Astrocyte (in vitro differentiated cells and primary cell): Measurements from ENCODE around the gene GPC5. TPM values are rescaled to one million over a fixed set of nuclear protein-coding genes. Genes with fewer than 3 reads are reported as not detected.

Experiments used
- DNase-seq: peaks from one replicate; pipeline ENCODE4 v3.0.0-alpha.2; 2010; ENCODE audit warnings: low read depth
- FAIRE-seq: peaks from 2 replicates; lab custom pipeline; 2011; peaks lifted over from hg19 to GRCh38; lab: Jason Lieb, UNC
- H2AFZ ChIP-seq: 2 replicates; pipeline ENCODE4 v1.6.0; 2012; ENCODE audit warnings: low read depth, low read length, inconsistent platforms
- H3K27ac ChIP-seq: 2 replicates; pipeline ENCODE4 v1.5.1; 2011; ENCODE audit warnings: low read depth, low read length, inconsistent platforms
- H3K27me3 ChIP-seq: 2 replicates; pipeline ENCODE4 v1.6.0; 2011; ENCODE audit warnings: low read length, inconsistent platforms; ENCODE audit not compliant: insufficient read depth
- H3K36me3 ChIP-seq: 2 replicates; pipeline ENCODE4 v1.5.1; 2011; ENCODE audit warnings: low read length, inconsistent platforms; ENCODE audit not compliant: insufficient read depth
- H3K4me1 ChIP-seq: 2 replicates; pipeline ENCODE4 v1.5.1; 2011; ENCODE audit warnings: low read length, inconsistent platforms; ENCODE audit not compliant: insufficient read depth
- H3K4me2 ChIP-seq: 2 replicates; pipeline ENCODE4 v1.6.0; 2012; ENCODE audit warnings: low read length, inconsistent platforms
- H3K4me3 ChIP-seq: 2 replicates; pipeline ENCODE4 v1.5.1; 2011; ENCODE audit warnings: low read depth, mild to moderate bottlenecking, low read length, inconsistent platforms; ENCODE audit not compliant: insufficient read depth
- H3K79me2 ChIP-seq: 2 replicates; pipeline ENCODE4 v1.6.0; 2012; ENCODE audit warnings: mild to moderate bottlenecking, low read length, inconsistent platforms; ENCODE audit not compliant: insufficient read depth
- H3K9ac ChIP-seq: 2 replicates; pipeline ENCODE4 v1.6.0; 2012; ENCODE audit warnings: mild to moderate bottlenecking, low read length, inconsistent platforms
- H3K9me3 ChIP-seq: 2 replicates; pipeline ENCODE4 v1.5.1; 2012; ENCODE audit warnings: low read depth, mild to moderate bottlenecking, low read length, inconsistent platforms; ENCODE audit not compliant: insufficient read depth
- H4K20me1 ChIP-seq: 2 replicates; pipeline ENCODE4 v1.6.0; 2012; ENCODE audit warnings: low read length, inconsistent platforms; ENCODE audit not compliant: insufficient read depth
- H3K27ac Mint-ChIP-seq: one replicate; pipeline ENCODE4 v1.8.0; 2021; ENCODE audit warnings: mild to moderate bottlenecking, mixed read lengths; ENCODE audit not compliant: unreplicated experiment
- H3K27me3 Mint-ChIP-seq: one replicate; pipeline ENCODE4 v1.8.0; 2021; ENCODE audit warnings: low read depth, mixed read lengths; ENCODE audit not compliant: unreplicated experiment
- H3K36me3 Mint-ChIP-seq: one replicate; pipeline ENCODE4 v1.8.0; 2021; ENCODE audit warnings: low read depth, mixed read lengths; ENCODE audit not compliant: unreplicated experiment
- H3K4me1 Mint-ChIP-seq: one replicate; pipeline ENCODE4 v1.8.0; 2021; ENCODE audit warnings: low read depth, mixed read lengths; ENCODE audit not compliant: unreplicated experiment
- H3K4me3 Mint-ChIP-seq: one replicate; pipeline ENCODE4 v1.8.0; 2021; ENCODE audit warnings: mild to moderate bottlenecking, moderate library complexity, mixed read lengths; ENCODE audit not compliant: unreplicated experiment
- H3K9me3 Mint-ChIP-seq: one replicate; pipeline ENCODE4 v1.8.0; 2021; ENCODE audit warnings: mild to moderate bottlenecking, mixed read lengths; ENCODE audit not compliant: unreplicated experiment
- CTCF ChIP-seq: IDR thresholded peaks from 2 replicates; pipeline ENCODE4 v1.5.1; 2011; ENCODE audit warnings: low read depth, mild to moderate bottlenecking, inconsistent platforms, low read length, moderate library complexity; ENCODE audit not compliant: insufficient read depth
- EZH2 ChIP-seq: IDR thresholded peaks from 2 replicates; pipeline ENCODE4 v1.6.1; 2012; ENCODE audit warnings: mild to moderate bottlenecking, low read length, inconsistent platforms; ENCODE audit not compliant: insufficient read depth
- total RNA-seq: library from RNA; stranded (reverse); gene quantifications from 2 replicates; pipeline ENCODE4 v1.2.1, GENCODE V29; 2021

Gene GPC5
- total RNA-seq, 1 donor from 2014 or later, result 1.1 TPM

GRCh38 chr13:92412481-92412880 lies 1014.1 kb downstream of the GPC5 start:
- Histone ChIP-seq H3K4me1 (no peaks in the 10 kb centered on the region), H3K9ac (no peak overlapping the region), H3K4me3 (no peak overlapping the region), H2AFZ (no peak overlapping the region), H3K4me2 (no peak overlapping the region), H3K27ac (no peak overlapping the region), H3K27me3 (no peaks in the 10 kb centered on the region), H3K9me3 (no peaks in the 10 kb centered on the region), H3K79me2 (no peaks in the 10 kb centered on the region), H4K20me1 (no peaks in the 10 kb centered on the region), H3K36me3 (no peaks in the 10 kb centered on the region)
- Mint-ChIP-seq H3K27me3 (peaks cover 3% of the 10 kb centered on the region), H3K4me1 (no peaks in the 10 kb centered on the region), H3K4me3 (no peak overlapping the region), H3K36me3 (no peaks in the 10 kb centered on the region), H3K9me3 (peaks cover 2% of the 10 kb centered on the region), H3K27ac (no peak overlapping the region)
- FAIRE-seq (no peak), DNase-seq (no peak)
- TF ChIP-seq CTCF (no peak), EZH2 (no peak)

- H3K9me3 Mint-ChIP-seq, result peaks cover 2% of the 10 kb centered on the region
- Histone ChIP-seq H2AFZ (no peak overlapping the region), H3K79me2 (no peaks in the 10 kb centered on the region), H3K4me1 (no peaks in the 10 kb centered on the region), H3K36me3 (no peaks in the 10 kb centered on the region), H3K27ac (no peak overlapping the region), H3K9ac (no peak overlapping the region), H3K4me3 (no peak overlapping the region), H3K9me3 (no peaks in the 10 kb centered on the region), H4K20me1 (no peaks in the 10 kb centered on the region), H3K4me2 (no peak overlapping the region), H3K27me3 (no peaks in the 10 kb centered on the region)
- DNase-seq (no peak), FAIRE-seq (no peak)
- no peak overlapping the region for H3K27ac Mint-ChIP-seq
- no peaks in the 10 kb centered on the region for H3K4me1 Mint-ChIP-seq
- TF ChIP-seq CTCF, result no peak
- TF ChIP-seq EZH2, result no peak
- peaks cover 3% of the 10 kb centered on the region for H3K27me3 Mint-ChIP-seq
- H3K36me3 Mint-ChIP-seq, result no peaks in the 10 kb centered on the region
- no peak overlapping the region for H3K4me3 Mint-ChIP-seq
Measured at GRCh38 chr13:92412996-92413395, 1014.6 kb downstream of the GPC5 start.

GRCh38 chr13:92413452-92413851 lies 1015.0 kb downstream of the GPC5 start:
- Mint-ChIP-seq H3K36me3 (no peaks in the 10 kb centered on the region), H3K4me1 (no peaks in the 10 kb centered on the region), H3K27ac (no peak overlapping the region), H3K27me3 (peaks cover 3% of the 10 kb centered on the region), H3K4me3 (no peak overlapping the region), H3K9me3 (peaks cover 2% of the 10 kb centered on the region)
- no peaks in the 10 kb centered on the region for H3K79me2 ChIP-seq
- FAIRE-seq (no peak), DNase-seq (no peak)
- TF ChIP-seq CTCF, result no peak
- no peak for TF ChIP-seq EZH2
- H3K4me1 ChIP-seq, result no peaks in the 10 kb centered on the region
- H3K4me2 ChIP-seq, result no peak overlapping the region
- no peaks in the 10 kb centered on the region for H3K9me3 ChIP-seq
- H3K27me3 ChIP-seq, result no peaks in the 10 kb centered on the region
- no peak overlapping the region for H3K4me3 ChIP-seq
- H4K20me1 ChIP-seq, result no peaks in the 10 kb centered on the region
- no peaks in the 10 kb centered on the region for H3K36me3 ChIP-seq
- no peak overlapping the region for H3K9ac ChIP-seq
- no peak overlapping the region for H2AFZ ChIP-seq
- no peak overlapping the region for H3K27ac ChIP-seq
